GM19463 (cell line): ENCODE data around the gene TOP3A.
"Not testable (repeated sequence)": the region's sequence is repeated elsewhere in the genome, so short reads cannot be mapped to it uniquely, and the experiment has no call there.

Experiments used
- ATAC-seq: cut with Tn5 transposase; IDR thresholded peaks from one replicate; pipeline ENCODE4 v1.9.1; 2021; ENCODE audit warnings: mild to moderate bottlenecking, moderate library complexity; ENCODE audit not compliant: unreplicated experiment

TOP3A gene

GRCh38 chr17:18324140-18325050, 9.6 kb upstream of the TOP3A start:
- ATAC-seq, result no peak

- no peak for ATAC-seq
Measured at GRCh38 chr17:18323507-18324139, 8.8 kb upstream of the TOP3A start.

DNA sequence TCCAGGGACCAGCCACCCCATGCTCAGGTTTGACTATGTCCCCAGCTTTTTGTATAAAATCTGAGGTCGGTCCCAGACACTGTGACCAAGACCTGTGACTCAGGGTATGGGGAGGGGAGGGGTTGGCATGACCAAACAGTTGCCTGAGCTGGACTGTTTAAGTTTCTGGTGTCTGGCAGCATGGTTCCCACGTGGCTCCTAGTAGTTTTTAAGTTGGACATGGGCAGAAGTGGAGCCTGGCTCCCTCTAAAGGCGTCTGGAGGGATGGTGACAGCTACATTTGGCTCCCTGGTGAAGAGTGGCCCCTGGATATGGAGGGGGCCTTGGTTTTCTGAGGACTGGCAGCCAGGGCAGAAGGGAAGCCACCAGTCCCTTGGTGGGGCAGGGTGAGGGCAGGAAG, 8.2 kb upstream of the TOP3A start:
- no peak for ATAC-seq

DNA sequence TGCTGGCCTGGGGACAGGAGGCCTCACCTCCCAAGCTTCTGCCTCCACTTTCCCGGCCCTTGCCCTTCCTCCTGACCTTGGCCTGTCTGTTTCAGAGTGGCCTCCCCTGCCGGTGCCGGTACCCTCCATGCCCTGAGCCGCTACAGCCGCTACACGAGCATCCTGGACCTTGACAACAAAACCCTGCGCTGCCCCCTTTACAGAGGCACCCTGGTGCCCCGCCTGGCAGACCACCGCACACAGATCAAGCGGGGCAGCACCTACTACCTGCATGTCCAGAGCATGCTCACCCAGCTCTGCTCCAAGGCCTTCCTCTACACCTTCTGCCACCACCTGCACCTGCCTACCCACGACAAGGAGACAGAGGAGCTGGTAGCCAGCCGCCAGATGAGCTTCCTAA, 7.7 kb upstream of the TOP3A start:
- no peak for ATAC-seq

- ATAC-seq, result no peak
Measured at GRCh38 chr17:18321309-18321708, 6.5 kb upstream of the TOP3A start.

GRCh38 chr17:18320301-18320700, 5.5 kb upstream of the TOP3A start:
- no peak for ATAC-seq

DNA sequence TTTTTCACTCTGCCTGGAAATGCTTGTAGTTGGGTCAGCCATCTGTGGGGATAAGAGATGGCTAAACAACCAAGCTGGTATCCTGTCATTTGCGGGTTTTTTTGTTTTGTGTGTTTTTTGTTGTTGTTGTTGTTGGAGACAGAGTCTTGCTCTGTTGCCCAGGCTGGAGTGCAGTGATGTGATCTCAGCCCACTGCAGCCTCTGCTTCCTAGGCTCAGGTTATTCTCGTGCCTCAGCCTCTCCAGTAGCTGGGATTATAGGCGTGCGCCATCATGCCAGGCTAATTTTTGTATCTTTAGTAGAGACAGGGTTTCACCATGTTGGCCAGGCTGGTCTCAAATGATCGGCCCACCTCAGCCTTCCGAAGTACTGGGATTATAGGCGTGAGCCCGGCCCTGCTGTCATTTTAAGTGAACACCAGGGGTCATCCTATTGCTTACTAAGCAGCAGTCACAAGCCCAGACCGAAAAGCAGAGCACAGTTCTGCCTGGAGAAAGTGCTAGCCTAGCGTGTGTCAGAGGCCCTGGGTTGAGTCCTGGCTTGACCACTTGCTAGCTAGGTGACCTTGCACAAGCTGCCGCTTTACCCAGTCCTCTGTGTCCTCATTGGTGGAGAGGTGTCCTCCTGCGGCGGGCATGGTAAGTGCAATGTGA, 4.9 kb upstream of the TOP3A start:
- no peak for ATAC-seq

- no peak for ATAC-seq
Measured at GRCh38 chr17:18318771-18319450, 4.1 kb upstream of the TOP3A start.

DNA sequence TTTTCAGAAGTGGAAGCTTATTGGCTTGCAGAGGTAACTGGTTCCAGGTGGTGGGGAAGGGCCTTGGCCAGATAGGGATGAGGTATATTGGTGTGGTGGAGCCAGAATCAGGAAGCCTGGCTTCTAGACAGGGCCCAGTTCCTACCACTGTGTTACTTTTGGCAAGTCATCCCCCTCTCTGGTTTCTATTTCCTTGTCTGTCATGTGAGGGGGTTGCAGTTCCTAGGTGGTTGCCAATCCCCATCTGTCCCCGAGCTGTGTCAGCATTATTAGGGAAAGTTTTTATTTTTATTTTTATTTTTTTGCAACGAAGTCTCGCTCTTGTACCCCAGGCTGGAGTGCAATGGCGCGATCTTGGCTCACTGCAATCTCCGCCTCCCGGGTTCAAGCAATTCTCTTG, 3.3 kb upstream of the TOP3A start:
- ATAC-seq, result no peak

- ATAC-seq, result no peak
Measured at GRCh38 chr17:18315961-18316360, 1.2 kb upstream of the TOP3A start.

GRCh38 chr17:18315562-18315922, 748 bp upstream of the TOP3A start:
- peak; percentile 2 for ATAC-seq

GRCh38 chr17:18314059-18314730, 599 bp downstream of the TOP3A start:
- ATAC-seq, result peak; percentile 2

GRCh38 chr17:18309202-18309601, 5.6 kb downstream of the TOP3A start:
- no peak for ATAC-seq

DNA sequence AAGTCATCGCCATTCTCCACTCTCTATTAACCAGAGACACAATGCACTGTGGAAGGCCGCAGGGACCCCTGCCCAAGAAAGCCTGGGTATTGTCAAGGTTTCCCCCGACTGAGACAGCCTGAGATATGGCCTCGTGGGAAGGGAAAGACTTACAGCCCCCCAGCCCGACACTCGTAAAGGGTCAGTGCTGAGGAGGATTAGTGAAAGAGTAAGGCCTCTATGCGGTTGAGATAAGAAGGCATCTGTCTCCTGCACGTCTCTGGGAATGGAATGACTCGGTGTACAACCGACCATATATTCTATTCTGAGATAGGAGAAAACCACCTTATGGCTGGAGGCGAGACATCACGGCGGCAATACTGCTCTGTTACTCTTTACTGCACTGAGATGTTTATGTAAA, 11.6 kb downstream of the TOP3A start:
- ATAC-seq, result not testable (repeated sequence)

DNA sequence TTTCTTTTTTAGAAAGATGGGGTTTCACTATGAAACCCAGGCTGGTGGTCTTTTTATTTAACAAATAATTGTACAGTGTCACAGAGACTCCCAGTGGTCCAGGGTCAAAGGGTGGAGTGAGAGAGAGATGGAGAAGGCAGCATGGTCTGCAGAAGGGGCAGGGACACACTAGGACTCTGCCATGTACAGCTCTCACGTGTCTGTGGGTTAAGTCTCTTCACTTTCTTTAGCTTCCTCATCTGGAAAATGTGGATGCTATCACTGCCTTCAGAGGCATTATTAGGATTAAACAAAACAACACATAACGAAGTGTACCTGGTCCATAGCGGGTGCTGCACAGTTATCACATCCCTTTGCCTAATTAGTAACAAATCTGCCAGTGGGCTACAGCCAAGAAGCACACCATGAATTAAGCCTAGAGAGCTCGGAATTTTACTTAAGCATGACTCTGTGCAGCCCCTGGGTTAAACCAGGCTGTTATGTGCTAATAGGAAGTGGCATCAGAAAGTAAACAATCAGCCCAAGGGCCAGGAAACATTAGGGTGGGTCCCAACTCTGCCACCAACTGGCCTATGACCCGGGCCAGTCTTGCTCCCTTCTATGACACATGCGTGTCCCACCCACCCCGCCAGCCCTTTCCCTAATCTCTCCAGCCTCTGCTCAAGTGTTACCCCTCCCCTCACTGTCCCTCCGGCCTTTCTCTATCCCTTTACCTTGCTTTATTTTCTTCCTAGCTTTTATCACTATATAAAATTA, 13.9 kb downstream of the TOP3A start:
- ATAC-seq, result no peak

- not testable (repeated sequence) for ATAC-seq
Measured at GRCh38 chr17:18298061-18298460, 16.7 kb downstream of the TOP3A start.

DNA sequence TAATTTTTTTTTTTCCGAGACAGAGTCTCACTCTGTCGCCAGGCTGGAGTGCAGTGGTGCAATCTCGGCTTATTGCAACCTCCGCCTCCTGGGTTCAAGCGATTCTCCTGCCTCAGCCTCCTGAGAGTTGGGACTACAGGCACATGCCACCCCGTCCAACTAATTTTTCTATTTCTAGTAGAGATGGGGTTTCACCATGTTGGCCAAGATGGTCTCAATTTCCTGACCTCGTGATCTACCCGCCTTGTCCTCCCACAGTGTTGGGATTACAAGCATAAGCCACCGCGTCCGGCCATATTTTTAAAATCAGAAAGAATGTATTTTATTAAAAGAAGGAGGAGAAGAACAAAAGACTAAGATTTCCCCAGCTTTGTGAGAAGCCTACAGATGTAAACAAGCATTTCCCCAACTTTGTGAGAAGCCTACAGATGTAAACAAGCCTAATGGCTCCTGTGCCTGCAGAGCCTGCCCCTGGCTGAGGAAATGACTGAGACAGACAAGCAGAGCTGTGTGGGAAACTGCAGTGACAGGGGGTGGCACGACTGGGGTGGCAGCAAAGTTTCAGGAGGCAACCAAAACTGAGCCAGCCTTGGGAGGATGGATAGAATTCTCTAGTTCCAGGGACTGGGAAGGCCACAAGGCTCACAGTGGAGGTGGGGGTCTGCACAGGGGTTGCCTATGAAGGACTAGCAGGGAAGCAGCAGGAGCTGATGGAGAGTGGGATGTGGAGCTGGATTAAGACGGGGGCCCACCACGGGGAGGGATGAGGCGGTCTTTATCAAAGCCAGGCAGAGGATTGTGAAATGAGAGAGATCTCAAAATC, 22.9 kb downstream of the TOP3A start:
- no peak for ATAC-seq

DNA sequence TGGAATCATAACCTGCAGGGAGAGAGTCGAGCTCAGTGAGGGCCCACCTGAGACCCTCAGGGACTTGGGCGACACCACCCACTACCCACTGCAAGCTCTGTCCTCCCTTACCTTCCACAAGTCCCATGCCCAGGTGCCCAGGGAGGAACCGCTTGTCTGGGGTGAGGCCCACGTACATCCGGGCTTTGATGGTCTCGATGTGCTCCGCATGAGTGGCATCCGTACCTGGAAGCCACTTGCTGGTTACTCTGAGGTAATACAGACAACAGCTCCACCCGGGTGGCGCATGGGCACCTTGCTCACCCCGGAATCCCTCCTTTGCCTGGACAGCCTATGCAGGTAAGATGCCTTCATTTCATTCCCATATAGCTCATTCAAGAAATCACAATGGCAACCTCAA, 29.5 kb downstream of the TOP3A start:
- no peak for ATAC-seq

- ATAC-seq, result no peak
Measured at GRCh38 chr17:18281788-18282187, 33.0 kb downstream of the TOP3A start.
